WTC11 (cell line): ENCODE measurements around the gene MEIG1. TPM values are rescaled to one million over a fixed set of nuclear protein-coding genes. Genes with fewer than 3 reads are reported as not detected.

Experiments used
- ATAC-seq: fragments of 200-7000 bp; cut with Tn5 transposase; 2 replicates; pipeline ENCODE4 v1.10.0; 2021; ENCODE audit warnings: mild to moderate bottlenecking, moderate library complexity
- CTCF ChIA-PET: fragments of 300-600 bp; sonication (Branson Sonifier 250); formaldehyde crosslinking; loops from one replicate; lab custom pipeline; 2021; ENCODE audit warnings: antibody characterized with exemption; lab: Charles Lee
- POLR2A ChIA-PET: fragments of 350-600 bp; sonication (Branson Sonifier 250); formaldehyde crosslinking; loops from one replicate; lab custom pipeline; 2021; ENCODE audit warnings: antibody characterized with exemption; lab: Charles Lee
- DNase-seq: peaks from one replicate; pipeline ENCODE4 v3.0.0; 2021; ENCODE audit warnings: low spot score
- H3K27ac Mint-ChIP-seq: 2 replicates; pipeline ENCODE4 v1.8.0; 2021; ENCODE audit warnings: mixed read lengths
- H3K27me3 Mint-ChIP-seq: 2 replicates; pipeline ENCODE4 v1.8.0; 2021; ENCODE audit warnings: low read depth, mild to moderate bottlenecking, moderate library complexity, mixed read lengths
- H3K36me3 Mint-ChIP-seq: 2 replicates; pipeline ENCODE4 v1.8.0; 2021; ENCODE audit warnings: mixed read lengths
- H3K4me1 Mint-ChIP-seq: 2 replicates; pipeline ENCODE4 v1.8.0; 2022; ENCODE audit warnings: mixed read lengths
- H3K4me3 Mint-ChIP-seq: 2 replicates; pipeline ENCODE4 v1.8.0; 2021; ENCODE audit warnings: mild to moderate bottlenecking, moderate library complexity, mixed read lengths
- H3K9me3 Mint-ChIP-seq: 2 replicates; pipeline ENCODE4 v1.8.0; 2021; ENCODE audit warnings: mixed read lengths
- ATF1 ChIP-seq: sonication (generic); formaldehyde crosslinking; IDR thresholded peaks from 2 replicates; pipeline ENCODE4 v1.8.1; 2023; ENCODE audit warnings: mild to moderate bottlenecking, moderate library complexity, missing genetic modification reagents
- CREB1 ChIP-seq: sonication (generic); formaldehyde crosslinking; IDR thresholded peaks from 2 replicates; pipeline ENCODE4 v1.8.0; 2023; ENCODE audit warnings: mild to moderate bottlenecking, missing genetic modification reagents
- ELF4 ChIP-seq: sonication (generic); formaldehyde crosslinking; IDR thresholded peaks from 2 replicates; pipeline ENCODE4 v1.8.1; 2022; ENCODE audit warnings: low read depth, mild to moderate bottlenecking, moderate library complexity, missing genetic modification reagents
- EMX1 ChIP-seq: fragments of 250-450 bp; sonication (Bioruptor Pico); IDR thresholded peaks from 2 replicates; pipeline ENCODE4 v1.8.0; 2021; ENCODE audit warnings: mild to moderate bottlenecking
- GRHL2 ChIP-seq: fragments of 250-450 bp; sonication (Bioruptor Pico); IDR thresholded peaks from 2 replicates; pipeline ENCODE4 v1.8.0; 2022; ENCODE audit warnings: mild to moderate bottlenecking, moderate library complexity; ENCODE audit not compliant: insufficient replicate concordance, severe bottlenecking
- KAT7 ChIP-seq: sonication (generic); formaldehyde crosslinking; IDR thresholded peaks from 2 replicates; pipeline ENCODE4 v1.8.1; 2023; ENCODE audit warnings: missing genetic modification reagents, mild to moderate bottlenecking, borderline replicate concordance
- NFE2L1 ChIP-seq: sonication (generic); formaldehyde crosslinking; IDR thresholded peaks from 2 replicates; pipeline ENCODE4 v1.8.1; 2023; ENCODE audit warnings: missing genetic modification reagents
- NR1H2 ChIP-seq: sonication (generic); formaldehyde crosslinking; IDR thresholded peaks from 2 replicates; pipeline ENCODE4 v1.9.0; 2021; ENCODE audit warnings: mild to moderate bottlenecking, moderate library complexity, missing genetic modification reagents
- NR2C2 ChIP-seq: sonication (generic); formaldehyde crosslinking; IDR thresholded peaks from 2 replicates; pipeline ENCODE4 v1.8.0; 2022; ENCODE audit warnings: mild to moderate bottlenecking, missing genetic modification reagents
- NR3C1 ChIP-seq: sonication (generic); formaldehyde crosslinking; conservative IDR thresholded peaks from 2 replicates; pipeline ENCODE4 v1.8.1; 2023; ENCODE audit warnings: low read depth, mild to moderate bottlenecking, missing genetic modification reagents
- RELA ChIP-seq: sonication (generic); formaldehyde crosslinking; IDR thresholded peaks from 2 replicates; pipeline ENCODE4 v1.8.1; 2022; ENCODE audit warnings: missing genetic modification reagents, mild to moderate bottlenecking, borderline replicate concordance
- RORB ChIP-seq: fragments of 250-450 bp; sonication (Bioruptor Pico); IDR thresholded peaks from 2 replicates; pipeline ENCODE4 v1.9.0; 2021; ENCODE audit warnings: mild to moderate bottlenecking
- SMAD3 ChIP-seq: sonication (generic); formaldehyde crosslinking; IDR thresholded peaks from 2 replicates; pipeline ENCODE4 v1.8.0; 2022; ENCODE audit warnings: missing genetic modification reagents, mild to moderate bottlenecking, borderline replicate concordance
- USF2 ChIP-seq: sonication (generic); formaldehyde crosslinking; IDR thresholded peaks from 2 replicates; pipeline ENCODE4 v1.8.1; 2023; ENCODE audit warnings: mild to moderate bottlenecking, missing genetic modification reagents, moderate library complexity
- ZNF138 ChIP-seq: sonication (generic); formaldehyde crosslinking; conservative IDR thresholded peaks from 2 replicates; pipeline ENCODE4 v1.8.1; 2022; ENCODE audit warnings: mild to moderate bottlenecking, moderate library complexity, missing genetic modification reagents
- total RNA-seq: library from RNA; stranded (reverse); gene quantifications from 3 replicates; pipeline ENCODE4 v1.2.3, GENCODE V29; 2021
- TF ChIP-seq, protein P1 (sequence below): sonication (generic); formaldehyde crosslinking; IDR thresholded peaks from 2 replicates; pipeline ENCODE4 v1.8.1; 2023; ENCODE audit warnings: mild to moderate bottlenecking, missing genetic modification reagents
- TF ChIP-seq, protein P2 (sequence below): sonication (generic); formaldehyde crosslinking; IDR thresholded peaks from 2 replicates; pipeline ENCODE4 v1.8.1; 2023; ENCODE audit warnings: mild to moderate bottlenecking, missing genetic modification reagents, moderate library complexity
- TF ChIP-seq, protein P3 (sequence below): sonication (generic); formaldehyde crosslinking; IDR thresholded peaks from 2 replicates; pipeline ENCODE4 v1.8.1; 2023; ENCODE audit warnings: mild to moderate bottlenecking, missing genetic modification reagents, borderline replicate concordance
- TF ChIP-seq, protein P4 (sequence below): sonication (generic); formaldehyde crosslinking; IDR thresholded peaks from 2 replicates; pipeline ENCODE4 v1.8.1; 2023; ENCODE audit warnings: mild to moderate bottlenecking, moderate library complexity, missing genetic modification reagents

Gene MEIG1
- total RNA-seq, 1 experiment from 2014 or later: not detected

DNA sequence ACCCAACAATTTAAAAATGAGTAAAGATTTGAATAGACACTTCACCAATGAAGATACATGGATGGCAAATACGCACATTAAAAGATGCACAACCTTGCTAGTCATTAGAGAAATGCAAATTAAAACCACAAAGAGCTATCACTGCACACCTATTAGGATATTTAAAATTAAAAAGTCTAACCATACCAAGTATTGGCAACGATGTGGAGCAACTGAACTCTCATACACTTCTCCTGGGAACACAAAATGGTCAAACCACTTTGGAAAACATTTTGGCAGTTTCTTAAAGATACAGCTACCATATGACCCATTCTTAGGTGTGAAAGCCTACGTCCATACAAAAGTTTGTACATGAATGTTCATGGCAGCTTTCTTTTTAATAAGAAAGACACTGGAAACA is 41.4 kb upstream of the MEIG1 start (continued):
- TF ChIP-seq, protein P1, sequence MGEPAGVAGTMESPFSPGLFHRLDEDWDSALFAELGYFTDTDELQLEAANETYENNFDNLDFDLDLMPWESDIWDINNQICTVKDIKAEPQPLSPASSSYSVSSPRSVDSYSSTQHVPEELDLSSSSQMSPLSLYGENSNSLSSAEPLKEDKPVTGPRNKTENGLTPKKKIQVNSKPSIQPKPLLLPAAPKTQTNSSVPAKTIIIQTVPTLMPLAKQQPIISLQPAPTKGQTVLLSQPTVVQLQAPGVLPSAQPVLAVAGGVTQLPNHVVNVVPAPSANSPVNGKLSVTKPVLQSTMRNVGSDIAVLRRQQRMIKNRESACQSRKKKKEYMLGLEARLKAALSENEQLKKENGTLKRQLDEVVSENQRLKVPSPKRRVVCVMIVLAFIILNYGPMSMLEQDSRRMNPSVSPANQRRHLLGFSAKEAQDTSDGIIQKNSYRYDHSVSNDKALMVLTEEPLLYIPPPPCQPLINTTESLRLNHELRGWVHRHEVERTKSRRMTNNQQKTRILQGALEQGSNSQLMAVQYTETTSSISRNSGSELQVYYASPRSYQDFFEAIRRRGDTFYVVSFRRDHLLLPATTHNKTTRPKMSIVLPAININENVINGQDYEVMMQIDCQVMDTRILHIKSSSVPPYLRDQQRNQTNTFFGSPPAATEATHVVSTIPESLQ (CRISPR knock-in tag): no peak
- TF ChIP-seq EMX1 (CRISPR knock-in tag) (no peak), ATF1 (CRISPR knock-in tag) (no peak), RELA (no peak), GRHL2 (CRISPR knock-in tag) (no peak), KAT7 (no peak), RORB (no peak)

GRCh38 chr10:14918964-14919363 is 40.2 kb upstream of the MEIG1 start:
- ATAC-seq (no peak), DNase-seq (no peak)
- Mint-ChIP-seq H3K4me3 (no peak overlapping the region), H3K9me3 (peaks cover 41% of the 10 kb centered on the region), H3K27ac (no peak overlapping the region), H3K36me3 (peaks cover 72% of the 10 kb centered on the region), H3K4me1 (no peaks in the 10 kb centered on the region), H3K27me3 (no peaks in the 10 kb centered on the region)
- TF ChIP-seq, protein P2, sequence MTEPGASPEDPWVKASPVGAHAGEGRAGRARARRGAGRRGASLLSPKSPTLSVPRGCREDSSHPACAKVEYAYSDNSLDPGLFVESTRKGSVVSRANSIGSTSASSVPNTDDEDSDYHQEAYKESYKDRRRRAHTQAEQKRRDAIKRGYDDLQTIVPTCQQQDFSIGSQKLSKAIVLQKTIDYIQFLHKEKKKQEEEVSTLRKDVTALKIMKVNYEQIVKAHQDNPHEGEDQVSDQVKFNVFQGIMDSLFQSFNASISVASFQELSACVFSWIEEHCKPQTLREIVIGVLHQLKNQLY (CRISPR knock-in tag): no peak
- TF ChIP-seq NR1H2 (CRISPR knock-in tag): no peak
- no peak for TF ChIP-seq USF2
- no peak for TF ChIP-seq CREB1 (CRISPR knock-in tag)
- no peak for TF ChIP-seq SMAD3
- TF ChIP-seq, protein P3, sequence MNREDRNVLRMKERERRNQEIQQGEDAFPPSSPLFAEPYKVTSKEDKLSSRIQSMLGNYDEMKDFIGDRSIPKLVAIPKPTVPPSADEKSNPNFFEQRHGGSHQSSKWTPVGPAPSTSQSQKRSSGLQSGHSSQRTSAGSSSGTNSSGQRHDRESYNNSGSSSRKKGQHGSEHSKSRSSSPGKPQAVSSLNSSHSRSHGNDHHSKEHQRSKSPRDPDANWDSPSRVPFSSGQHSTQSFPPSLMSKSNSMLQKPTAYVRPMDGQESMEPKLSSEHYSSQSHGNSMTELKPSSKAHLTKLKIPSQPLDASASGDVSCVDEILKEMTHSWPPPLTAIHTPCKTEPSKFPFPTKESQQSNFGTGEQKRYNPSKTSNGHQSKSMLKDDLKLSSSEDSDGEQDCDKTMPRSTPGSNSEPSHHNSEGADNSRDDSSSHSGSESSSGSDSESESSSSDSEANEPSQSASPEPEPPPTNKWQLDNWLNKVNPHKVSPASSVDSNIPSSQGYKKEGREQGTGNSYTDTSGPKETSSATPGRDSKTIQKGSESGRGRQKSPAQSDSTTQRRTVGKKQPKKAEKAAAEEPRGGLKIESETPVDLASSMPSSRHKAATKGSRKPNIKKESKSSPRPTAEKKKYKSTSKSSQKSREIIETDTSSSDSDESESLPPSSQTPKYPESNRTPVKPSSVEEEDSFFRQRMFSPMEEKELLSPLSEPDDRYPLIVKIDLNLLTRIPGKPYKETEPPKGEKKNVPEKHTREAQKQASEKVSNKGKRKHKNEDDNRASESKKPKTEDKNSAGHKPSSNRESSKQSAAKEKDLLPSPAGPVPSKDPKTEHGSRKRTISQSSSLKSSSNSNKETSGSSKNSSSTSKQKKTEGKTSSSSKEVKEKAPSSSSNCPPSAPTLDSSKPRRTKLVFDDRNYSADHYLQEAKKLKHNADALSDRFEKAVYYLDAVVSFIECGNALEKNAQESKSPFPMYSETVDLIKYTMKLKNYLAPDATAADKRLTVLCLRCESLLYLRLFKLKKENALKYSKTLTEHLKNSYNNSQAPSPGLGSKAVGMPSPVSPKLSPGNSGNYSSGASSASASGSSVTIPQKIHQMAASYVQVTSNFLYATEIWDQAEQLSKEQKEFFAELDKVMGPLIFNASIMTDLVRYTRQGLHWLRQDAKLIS: no peak
- TF ChIP-seq NR3C1 (CRISPR knock-in tag): no peak
- TF ChIP-seq, protein P4, sequence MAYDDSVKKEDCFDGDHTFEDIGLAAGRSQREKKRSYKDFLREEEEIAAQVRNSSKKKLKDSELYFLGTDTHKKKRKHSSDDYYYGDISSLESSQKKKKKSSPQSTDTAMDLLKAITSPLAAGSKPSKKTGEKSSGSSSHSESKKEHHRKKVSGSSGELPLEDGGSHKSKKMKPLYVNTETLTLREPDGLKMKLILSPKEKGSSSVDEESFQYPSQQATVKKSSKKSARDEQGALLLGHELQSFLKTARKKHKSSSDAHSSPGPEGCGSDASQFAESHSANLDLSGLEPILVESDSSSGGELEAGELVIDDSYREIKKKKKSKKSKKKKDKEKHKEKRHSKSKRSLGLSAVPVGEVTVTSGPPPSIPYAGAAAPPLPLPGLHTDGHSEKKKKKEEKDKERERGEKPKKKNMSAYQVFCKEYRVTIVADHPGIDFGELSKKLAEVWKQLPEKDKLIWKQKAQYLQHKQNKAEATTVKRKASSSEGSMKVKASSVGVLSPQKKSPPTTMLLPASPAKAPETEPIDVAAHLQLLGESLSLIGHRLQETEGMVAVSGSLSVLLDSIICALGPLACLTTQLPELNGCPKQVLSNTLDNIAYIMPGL: no peak
- no peak for TF ChIP-seq NFE2L1 (CRISPR knock-in tag)
- TF ChIP-seq ZNF138 (CRISPR knock-in tag): no peak
- TF ChIP-seq ELF4: no peak
- TF ChIP-seq NR2C2: no peak
- CTCF ChIA-PET: no interaction called here
- POLR2A ChIA-PET: no interaction called here
